GM12872 (cell line): ENCODE results near the gene ZNF202.

Experiments
- TF ChIP-seq, protein P1 (sequence below): IDR thresholded peaks from 3 replicates; pipeline ENCODE4 v1.5.1; 2011; ENCODE audit warnings: low read depth, mild to moderate bottlenecking, low read length, moderate library complexity; ENCODE audit not compliant: insufficient read depth

ZNF202 gene

DNA sequence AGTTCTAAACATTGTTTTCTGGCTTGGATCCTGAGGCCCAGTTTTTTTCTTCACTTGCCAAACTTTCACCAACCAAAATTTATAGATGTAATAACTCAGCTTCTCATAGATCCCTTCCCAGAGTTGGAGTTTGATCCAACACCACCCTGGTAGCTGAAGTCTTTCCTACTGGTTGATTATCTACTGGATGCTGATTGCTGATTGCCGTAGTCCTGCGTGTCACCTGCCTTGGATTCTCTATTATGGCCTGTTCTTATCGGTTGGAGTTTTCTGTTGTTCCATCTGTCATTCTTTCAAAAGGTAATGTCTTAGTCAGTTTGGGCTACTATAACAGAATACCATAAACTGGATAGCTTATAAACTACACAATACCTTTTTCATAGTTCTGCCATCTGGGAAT is 30.2 kb upstream of the ZNF202 start:
- TF ChIP-seq, protein P1, sequence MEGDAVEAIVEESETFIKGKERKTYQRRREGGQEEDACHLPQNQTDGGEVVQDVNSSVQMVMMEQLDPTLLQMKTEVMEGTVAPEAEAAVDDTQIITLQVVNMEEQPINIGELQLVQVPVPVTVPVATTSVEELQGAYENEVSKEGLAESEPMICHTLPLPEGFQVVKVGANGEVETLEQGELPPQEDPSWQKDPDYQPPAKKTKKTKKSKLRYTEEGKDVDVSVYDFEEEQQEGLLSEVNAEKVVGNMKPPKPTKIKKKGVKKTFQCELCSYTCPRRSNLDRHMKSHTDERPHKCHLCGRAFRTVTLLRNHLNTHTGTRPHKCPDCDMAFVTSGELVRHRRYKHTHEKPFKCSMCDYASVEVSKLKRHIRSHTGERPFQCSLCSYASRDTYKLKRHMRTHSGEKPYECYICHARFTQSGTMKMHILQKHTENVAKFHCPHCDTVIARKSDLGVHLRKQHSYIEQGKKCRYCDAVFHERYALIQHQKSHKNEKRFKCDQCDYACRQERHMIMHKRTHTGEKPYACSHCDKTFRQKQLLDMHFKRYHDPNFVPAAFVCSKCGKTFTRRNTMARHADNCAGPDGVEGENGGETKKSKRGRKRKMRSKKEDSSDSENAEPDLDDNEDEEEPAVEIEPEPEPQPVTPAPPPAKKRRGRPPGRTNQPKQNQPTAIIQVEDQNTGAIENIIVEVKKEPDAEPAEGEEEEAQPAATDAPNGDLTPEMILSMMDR, result no peak

- TF ChIP-seq, protein P1, result no peak
Measured at GRCh38 chr11:123770712-123771111, 29.3 kb upstream of the ZNF202 start.

GRCh38 chr11:123765601-123766000 is 24.1 kb upstream of the ZNF202 start:
- TF ChIP-seq, protein P1, result no peak

GRCh38 chr11:123762422-123762821 is 21.0 kb upstream of the ZNF202 start:
- TF ChIP-seq, protein P1, result no peak

DNA sequence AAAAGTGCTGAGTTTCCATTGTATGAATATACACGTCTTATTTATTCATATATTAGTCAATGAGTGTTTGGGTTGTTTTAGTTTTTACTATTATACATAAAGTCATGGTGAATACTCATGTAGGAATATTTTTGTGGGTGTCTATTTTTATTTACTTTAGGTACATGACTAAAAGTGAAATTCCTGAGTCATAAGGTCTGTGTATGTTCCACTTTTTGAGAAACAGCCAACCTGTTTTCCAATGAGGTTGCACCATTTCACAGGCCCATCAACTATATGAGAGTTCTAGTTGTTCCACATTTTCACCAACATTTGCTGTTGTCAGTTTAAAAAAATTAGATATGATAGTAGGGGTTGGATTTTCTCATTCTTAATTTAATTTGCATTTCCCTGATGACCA is 19.4 kb upstream of the ZNF202 start:
- TF ChIP-seq, protein P1, result no peak

GRCh38 chr11:123757976-123758375 is 16.5 kb upstream of the ZNF202 start:
- TF ChIP-seq, protein P1, result no peak

DNA sequence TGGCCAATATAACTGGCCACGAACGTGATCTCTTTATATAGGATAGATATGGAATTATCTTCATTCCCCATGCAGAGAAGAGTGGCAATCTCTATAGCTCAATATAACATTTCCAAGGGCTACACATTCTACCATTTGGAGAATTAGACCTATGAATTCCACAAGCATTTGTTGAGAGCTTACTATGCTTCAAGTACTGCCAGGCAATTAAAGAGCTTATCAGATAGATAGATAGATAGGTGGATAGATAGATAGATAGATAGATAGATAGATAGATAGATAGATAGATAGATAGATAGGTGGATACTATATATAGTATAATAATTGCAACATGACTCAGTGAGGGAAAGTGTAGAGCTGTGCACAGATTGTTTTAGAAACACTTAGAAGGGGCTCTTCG is 14.4 kb upstream of the ZNF202 start:
- TF ChIP-seq, protein P1, result no peak

- TF ChIP-seq, protein P1, result no peak
Measured at GRCh38 chr11:123755344-123755743, 13.9 kb upstream of the ZNF202 start.
